Fibroblast of lung (primary cell): ENCODE measurements around the gene IL13RA1.

Experiments
- CTCF ChIP-seq, 2 donors: IDR thresholded peaks in 1 of 2; conservative IDR thresholded peaks in 1 of 2; 1 replicate in 1 of 2; 2 replicates in 1 of 2; pipeline ENCODE4 v1.5.1; 2011 to 2012; ENCODE audit warnings: low read length in 2 of 2, control low read depth in 1 of 2, inconsistent platforms in 1 of 2, low read depth in 1 of 2, mild to moderate bottlenecking in 1 of 2
- EZH2 ChIP-seq: IDR thresholded peaks from 2 replicates; pipeline ENCODE4 v1.5.1; 2012; ENCODE audit warnings: low read length, control low read depth, mild to moderate bottlenecking; ENCODE audit errors: missing control alignments

GRCh38 chrX:118824173-118824730 lies 96.8 kb downstream of the IL13RA1 start:
- no peak for TF ChIP-seq CTCF (conservative IDR thresholded peaks at IDR 0.05 in 1 of 2, IDR thresholded peaks at IDR 0.05 in 1 of 2; ENCODE audit: low read depth in 1 of 2, low read length in 2 of 2)
- TF ChIP-seq EZH2: no peak
